SH-SY5Y (cell line): ENCODE results near the gene SLC13A4.

ENCODE experiments used
- GATA2 ChIP-seq: IDR thresholded peaks from 2 replicates; pipeline ENCODE4 v1.6.1; 2011; ENCODE audit warnings: mild to moderate bottlenecking, low read depth, low read length
- GATA3 ChIP-seq: IDR thresholded peaks from 2 replicates; pipeline ENCODE4 v1.6.1; 2011; ENCODE audit warnings: low read depth, mild to moderate bottlenecking, low read length, moderate library complexity

DNA sequence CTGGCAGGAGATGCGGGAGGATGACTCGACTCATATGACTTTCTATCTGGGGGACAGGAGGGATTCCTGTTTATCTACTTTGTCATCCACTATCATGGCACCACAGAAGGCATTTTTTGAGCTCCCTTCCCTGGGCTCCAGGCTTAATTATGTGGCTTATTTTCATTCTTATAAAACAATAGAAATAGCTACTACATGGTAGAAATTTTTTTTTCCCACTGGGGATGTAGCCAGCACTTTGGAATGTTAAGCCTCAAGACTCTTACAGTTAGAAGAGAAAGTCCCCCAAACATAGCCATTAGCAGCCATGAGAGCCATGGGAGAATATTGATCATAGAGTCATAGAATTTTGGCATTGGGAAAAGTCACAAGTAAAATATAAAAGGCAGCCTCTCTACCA, 35.3 kb upstream of the SLC13A4 start:
- TF ChIP-seq GATA3 (no peak), GATA2 (no peak)
